Natural killer cell (primary cell): ENCODE measurements around the gene MTHFR. TPM values are rescaled to one million over a fixed set of nuclear protein-coding genes. Genes with fewer than 3 reads are reported as not detected.

Source experiments
- ATAC-seq, 3 donors: fragments of 150-1000 bp in 2 of 3; fragments of 200-7000 bp in 1 of 3; cut with Tn5 transposase; 1 replicate in 1 of 3; 2 replicates in 2 of 3; pipeline ENCODE4 v1.10.0; 2021; ENCODE audit warnings: mild to moderate bottlenecking in 2 of 3, moderate library complexity in 2 of 3
- DNase-seq, 2 donors: peaks; one replicate each; pipeline versions ENCODE4 v3.0.0 to v3.0.0-alpha.2; 2013 to 2021; ENCODE audit warnings: mixed read lengths in 1 of 2
- H3K27ac ChIP-seq: one replicate; pipeline ENCODE4 v1.5.1; 2013; ENCODE audit warnings: mild to moderate bottlenecking, low read length
- H3K27me3 ChIP-seq: one replicate; pipeline ENCODE4 v1.6.1; 2013; ENCODE audit warnings: low read length; ENCODE audit not compliant: control insufficient read depth, insufficient read depth
- H3K36me3 ChIP-seq: one replicate; pipeline ENCODE4 v1.6.1; 2013; ENCODE audit warnings: low read length; ENCODE audit not compliant: control insufficient read depth, insufficient read depth
- H3K4me1 ChIP-seq: one replicate; pipeline ENCODE4 v1.6.1; 2013; ENCODE audit warnings: low read length; ENCODE audit not compliant: control insufficient read depth, insufficient read depth
- H3K4me3 ChIP-seq: one replicate; pipeline ENCODE4 v1.5.1; 2013; ENCODE audit warnings: low read length
- H3K9me3 ChIP-seq: one replicate; pipeline ENCODE4 v1.6.1; 2013; ENCODE audit warnings: low read length; ENCODE audit not compliant: control insufficient read depth, insufficient read depth
- H3K27ac Mint-ChIP-seq, 2 donors: one replicate each; pipeline ENCODE4 v1.8.0; 2022; ENCODE audit warnings: mild to moderate bottlenecking in 2 of 2, mixed read lengths in 2 of 2, moderate library complexity in 1 of 2
- H3K27me3 Mint-ChIP-seq, 2 donors: one replicate each; pipeline ENCODE4 v1.8.0; 2022; ENCODE audit warnings: low read depth in 2 of 2, mixed read lengths in 2 of 2
- H3K36me3 Mint-ChIP-seq: one replicate; pipeline ENCODE4 v1.8.0; 2022; ENCODE audit warnings: mixed read lengths
- H3K4me1 Mint-ChIP-seq, 2 donors: one replicate each; pipeline ENCODE4 v1.8.0; 2022; ENCODE audit warnings: mixed read lengths in 2 of 2
- H3K4me3 Mint-ChIP-seq: one replicate; pipeline ENCODE4 v1.8.0; 2022; ENCODE audit warnings: mild to moderate bottlenecking, moderate library complexity, mixed read lengths
- H3K9me3 Mint-ChIP-seq, 2 donors: one replicate each; pipeline ENCODE4 v1.8.0; 2022; ENCODE audit warnings: mixed read lengths in 2 of 2
- CTCF ChIP-seq: fragments of 200-600 bp; IDR thresholded peaks from one replicate; pipeline ENCODE4 v1.8.0; 2022; ENCODE audit warnings: antibody characterized with exemption
- WGBS: methylation state at CpG from one replicate; pipeline ENCODE4 v1.1.7; 2013; ENCODE audit warnings: missing lambda C conversion rate; ENCODE audit not compliant: insufficient coverage; 5-methylcytosine and 5-hydroxymethylcytosine counted together
- intact Hi-C: fragments of 100-400 bp; cut with micrococcal nuclease; formaldehyde crosslinking; loops from one replicate; pipeline ENCODE4 v1.14.2; 2022
- total RNA-seq, 4 donors: library from RNA; stranded (reverse); fragments of 120-200 nt in 1 of 4; gene quantifications; one replicate each; pipeline versions ENCODE4 v1.2.3 to v1.2.4, GENCODE V29; 2013 to 2022

The MTHFR gene
- total RNA-seq, 3 donors from 2014 or later (not counting 1 experiment from before 2014, with no cell fraction given), result 61.8 to 78.4 (median 69.5) TPM

- Mint-ChIP-seq H3K4me1 (peaks cover 16 to 17% of the 10 kb centered on the region in 2 donors), H3K27ac (no peak overlapping the region), H3K36me3 (peaks cover 6% of the 10 kb centered on the region), H3K27me3 (no peaks in the 10 kb centered on the region), H3K9me3 (no peaks in the 10 kb centered on the region), H3K4me3 (no peak overlapping the region)
- H3K4me1 ChIP-seq, result peaks cover 10% of the 10 kb centered on the region
- ATAC-seq, result no peak
- H3K9me3 ChIP-seq, result no peaks in the 10 kb centered on the region
- TF ChIP-seq CTCF, result no peak
- peaks cover 58% of the 10 kb centered on the region for H3K36me3 ChIP-seq
- H3K4me3 ChIP-seq, result no peak overlapping the region
- 96% methylated on average over 5 of the region's 6 CpGs for WGBS
- H3K27ac ChIP-seq, result no peak overlapping the region
- intact Hi-C loops, result no loop called here
- no peak for DNase-seq
- no peaks in the 10 kb centered on the region for H3K27me3 ChIP-seq
Observed at GRCh38 chr1:11797525-11798216, 8.1 kb downstream of the MTHFR start.

- Mint-ChIP-seq H3K27me3 (no peaks in the 10 kb centered on the region), H3K36me3 (peaks cover 6% of the 10 kb centered on the region), H3K27ac (no peak overlapping the region), H3K9me3 (no peaks in the 10 kb centered on the region), H3K4me1 (peaks cover 2 to 12% of the 10 kb centered on the region in 2 donors), H3K4me3 (no peak overlapping the region)
- TF ChIP-seq CTCF, result no peak
- Histone ChIP-seq H3K27ac (no peak overlapping the region), H3K9me3 (no peaks in the 10 kb centered on the region), H3K27me3 (no peaks in the 10 kb centered on the region), H3K36me3 (peaks cover 68% of the 10 kb centered on the region), H3K4me3 (no peak overlapping the region), H3K4me1 (peaks cover 3% of the 10 kb centered on the region)
- ATAC-seq, result no peak
- WGBS, result 99% methylated on average over 15 of the region's 15 CpGs
- no peak for DNase-seq
- intact Hi-C loops, result no loop called here
Observed at GRCh38 chr1:11796036-11796828, 9.5 kb downstream of the MTHFR start.

GRCh38 chr1:11795238-11795890 lies 10.4 kb downstream of the MTHFR start:
- Mint-ChIP-seq H3K4me1 (peaks cover 0 to 14% of the 10 kb centered on the region in 2 donors), H3K9me3 (no peaks in the 10 kb centered on the region), H3K27me3 (no peaks in the 10 kb centered on the region), H3K36me3 (peaks cover 6% of the 10 kb centered on the region), H3K4me3 (no peak overlapping the region), H3K27ac (no peak overlapping the region)
- no peak for ATAC-seq
- Histone ChIP-seq H3K4me3 (no peak overlapping the region), H3K4me1 (peaks cover 12% of the 10 kb centered on the region), H3K27ac (no peak overlapping the region), H3K9me3 (no peaks in the 10 kb centered on the region), H3K27me3 (no peaks in the 10 kb centered on the region), H3K36me3 (peaks cover 67% of the 10 kb centered on the region)
- DNase-seq, result no peak
- intact Hi-C loops, result no loop called here
- 95% methylated on average over 14 of the region's 14 CpGs for WGBS
- TF ChIP-seq CTCF, result no peak
